Glomerular visceral epithelial cell (primary cell): Measurements from ENCODE around the gene DTNB.
"Not testable (repeated sequence)": the region's sequence is repeated elsewhere in the genome, so short reads cannot be mapped to it uniquely, and the experiment has no call there.

Experiments
- DNase-seq: peaks from one replicate; pipeline ENCODE4 v3.0.0-alpha.2; 2016; ENCODE audit errors: extremely low spot score

Gene DTNB

DNA sequence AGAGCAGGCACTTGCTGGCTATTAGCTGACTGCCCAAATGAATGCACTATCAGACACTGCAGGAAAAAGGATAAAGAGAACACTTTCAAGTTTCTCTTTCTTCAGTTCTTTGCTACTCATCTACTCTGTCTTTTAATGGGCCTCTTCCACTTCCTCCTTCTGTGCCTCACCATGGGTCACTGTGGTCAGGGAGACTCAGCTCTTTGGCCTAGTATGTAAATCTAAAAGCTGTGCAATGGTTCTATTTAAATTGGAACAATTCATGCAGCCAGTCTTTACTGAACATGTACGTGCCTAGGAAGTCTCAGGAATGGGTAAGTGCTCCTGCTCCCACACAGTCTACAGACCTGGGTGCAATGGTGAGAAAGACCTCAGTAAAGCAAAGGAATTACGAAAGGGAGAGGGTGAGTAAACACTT lies 252.5 kb downstream of the DTNB start:
- no peak for DNase-seq

DNA sequence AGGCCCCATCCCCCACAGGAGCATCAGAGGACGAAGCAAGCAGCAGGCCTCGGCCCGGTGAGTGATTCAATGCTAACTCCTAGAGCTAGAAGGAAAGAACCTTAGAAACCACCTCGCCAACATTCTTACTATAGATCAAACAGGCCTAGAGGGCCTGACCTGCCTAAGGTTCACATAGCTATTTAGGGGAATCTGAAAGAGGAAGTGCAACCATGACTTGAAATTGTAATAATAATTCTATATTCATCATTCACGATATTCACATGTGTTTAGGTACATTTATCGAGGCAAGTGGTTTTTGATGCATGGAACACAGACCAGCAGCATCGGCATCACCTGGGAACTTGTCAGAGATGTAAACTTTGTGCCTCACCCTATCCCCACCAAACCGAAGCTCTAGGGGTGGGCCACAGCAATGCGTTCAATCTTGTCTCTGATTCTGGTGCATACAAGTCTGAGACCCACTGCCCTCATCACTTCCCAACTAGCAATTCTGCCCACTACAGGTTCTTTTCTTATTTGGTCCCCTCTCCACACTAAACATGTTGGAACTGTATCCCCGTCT lies 253.6 kb downstream of the DTNB start:
- DNase-seq = no peak

DNA sequence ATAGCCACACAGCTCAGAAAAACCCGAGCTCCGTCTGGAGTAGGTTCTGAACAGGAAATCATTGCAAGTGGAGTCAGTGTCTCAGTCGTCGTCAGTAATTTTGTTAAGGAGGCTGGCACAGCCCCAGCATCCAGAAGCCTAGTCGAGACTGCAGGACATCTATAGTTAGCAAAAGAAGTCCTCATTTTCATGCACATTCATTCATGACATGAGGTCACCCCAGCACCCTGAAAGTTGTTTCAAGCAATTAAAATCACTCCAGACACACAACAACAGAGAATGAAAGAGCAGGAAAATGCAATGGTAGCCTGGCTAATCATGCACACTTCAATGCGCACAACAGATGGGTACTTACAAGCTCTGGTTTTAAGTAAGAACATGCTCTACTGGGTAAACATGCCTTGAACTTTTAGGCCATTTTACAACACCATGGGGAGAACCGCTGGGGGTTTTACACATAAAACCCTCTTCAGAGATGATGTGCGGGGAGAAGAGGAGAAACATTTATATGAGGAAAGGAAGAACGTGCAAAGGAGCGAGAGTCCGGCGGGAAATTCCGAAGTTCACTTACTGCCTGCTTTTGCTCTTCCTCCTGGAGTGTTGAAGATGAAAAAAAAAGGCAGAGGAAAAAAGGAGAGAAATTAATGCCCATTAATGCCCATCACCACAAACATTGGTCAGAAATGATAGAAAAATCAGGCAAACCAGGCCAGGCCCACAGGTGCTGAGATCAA lies 254.3 kb downstream of the DTNB start:
- no peak for DNase-seq

DNA sequence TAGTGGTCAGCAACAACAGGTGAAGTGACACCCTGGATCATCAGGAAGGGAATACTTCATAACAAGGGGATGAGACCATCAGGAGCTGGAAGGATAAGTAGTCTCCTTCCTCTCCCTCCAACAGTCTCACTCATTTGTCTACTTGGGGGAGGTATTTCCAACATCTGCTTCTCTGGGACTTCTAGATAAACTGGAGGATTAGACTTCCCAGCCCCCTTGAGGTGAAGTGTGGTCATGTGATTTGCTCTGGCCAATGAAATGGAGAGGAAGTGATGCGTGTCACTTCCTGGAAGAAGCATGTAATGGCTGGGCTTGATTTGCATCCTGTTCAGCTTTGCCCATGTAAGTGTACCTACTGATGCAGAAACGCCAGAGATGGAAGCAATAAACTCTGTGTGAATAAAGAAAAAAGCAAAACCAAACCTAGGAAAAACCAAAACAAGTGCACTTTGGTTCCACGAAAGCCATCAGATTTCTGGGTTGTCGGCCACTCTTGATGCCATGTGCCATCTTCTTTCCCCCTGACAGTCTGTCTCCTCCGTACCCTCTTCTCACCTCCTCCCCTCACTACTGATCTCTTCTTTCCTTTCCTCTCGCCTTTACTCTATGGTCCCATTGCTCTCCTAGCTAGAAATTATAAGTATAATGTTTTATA lies 255.5 kb downstream of the DTNB start:
- DNase-seq = no peak

DNA sequence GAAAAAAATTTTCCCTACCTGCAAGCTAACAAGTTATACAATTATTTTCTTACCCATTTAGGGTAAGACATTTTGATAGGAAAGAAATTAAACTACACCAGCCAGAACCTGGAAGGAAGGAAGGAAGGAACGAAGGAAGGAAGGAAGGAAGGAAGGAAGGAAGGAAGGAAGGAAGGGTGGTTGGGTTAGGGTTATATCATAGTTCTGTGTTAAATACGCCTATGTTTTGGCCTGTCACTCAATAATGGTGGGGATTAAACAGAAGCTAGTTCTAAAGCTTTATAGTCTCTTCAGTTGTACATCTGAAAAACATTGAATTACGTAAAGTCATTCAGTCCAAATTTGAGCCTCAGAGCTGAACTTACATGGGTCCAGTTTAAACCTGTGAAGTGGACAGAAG lies 256.7 kb downstream of the DTNB start:
- DNase-seq = no peak

DNA sequence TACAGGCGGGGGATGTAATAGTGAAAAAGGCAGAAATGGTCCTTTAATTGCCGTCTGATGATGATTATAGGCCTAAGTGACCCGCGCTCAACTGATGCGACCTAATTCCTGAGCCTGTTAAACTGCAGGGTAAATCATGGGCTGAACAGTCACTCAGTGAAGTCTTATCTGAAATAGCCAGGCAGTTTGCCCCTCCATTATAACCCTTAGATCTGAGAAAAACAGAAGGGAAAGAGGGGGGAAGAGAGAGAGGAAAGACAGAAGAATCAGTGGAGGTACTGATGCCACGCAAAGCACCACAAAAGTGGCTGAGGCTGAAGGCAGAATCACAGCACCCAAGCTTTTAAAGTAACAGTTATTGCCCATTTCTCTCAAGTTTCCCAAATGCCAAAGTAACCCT lies 258.6 kb downstream of the DTNB start:
- DNase-seq = no peak

DNA sequence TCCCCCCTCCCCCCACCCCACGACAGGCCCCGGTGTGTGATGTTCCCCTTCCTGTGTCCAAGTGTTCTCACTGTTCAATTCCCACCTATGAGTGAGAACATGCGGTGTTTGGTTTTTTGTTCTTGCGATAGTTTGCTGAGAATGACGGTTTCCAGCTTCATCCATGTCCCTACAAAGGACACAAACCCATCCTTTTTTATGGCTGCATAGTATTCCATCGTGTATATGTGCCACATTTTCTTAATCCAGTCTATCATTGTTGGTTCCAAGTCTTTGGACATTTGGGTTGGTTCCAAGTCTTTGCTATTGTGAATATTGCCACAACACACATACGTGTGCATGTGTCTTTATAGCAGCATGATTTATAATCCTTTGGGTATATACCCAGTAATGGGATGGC lies 260.0 kb downstream of the DTNB start:
- not testable (repeated sequence) for DNase-seq

DNA sequence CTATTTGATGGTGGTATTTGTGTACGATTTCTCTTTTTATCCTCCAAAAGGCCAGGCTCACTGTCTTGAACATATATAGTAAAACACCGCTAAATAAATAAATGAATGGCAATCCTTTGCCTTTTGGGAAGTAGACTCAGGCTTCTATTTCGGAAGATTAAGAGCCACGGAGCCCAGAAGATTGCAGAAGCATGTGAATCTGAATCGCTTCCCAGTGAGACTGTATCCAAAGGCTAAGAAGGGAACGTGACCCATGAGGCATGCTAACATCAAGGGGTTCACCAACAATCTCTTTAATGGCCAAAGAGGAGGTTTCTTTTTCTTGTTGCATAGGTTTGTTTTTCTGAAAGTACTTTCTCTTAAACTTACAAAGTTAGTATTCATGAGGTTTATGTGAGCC lies 261.6 kb downstream of the DTNB start:
- no peak for DNase-seq

DNA sequence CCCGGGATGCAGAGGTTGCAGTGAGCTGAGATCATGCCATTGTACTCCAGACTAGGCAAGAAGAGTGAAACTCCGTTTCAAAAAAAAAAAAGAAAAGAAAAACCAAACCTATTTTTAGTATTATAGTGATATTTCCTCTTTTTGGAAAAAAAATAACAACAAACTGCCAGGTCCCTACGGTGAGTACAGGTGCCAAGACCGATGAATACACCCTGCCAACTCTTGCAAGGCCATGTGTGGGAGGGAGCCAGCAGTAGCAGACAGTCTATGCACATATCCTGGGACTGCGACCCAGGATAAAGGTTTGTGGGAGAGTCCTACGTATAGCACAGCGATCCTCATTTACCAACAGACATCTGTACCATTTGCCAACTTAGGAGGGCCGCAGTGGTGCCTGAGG lies 262.1 kb downstream of the DTNB start:
- no peak for DNase-seq

DNA sequence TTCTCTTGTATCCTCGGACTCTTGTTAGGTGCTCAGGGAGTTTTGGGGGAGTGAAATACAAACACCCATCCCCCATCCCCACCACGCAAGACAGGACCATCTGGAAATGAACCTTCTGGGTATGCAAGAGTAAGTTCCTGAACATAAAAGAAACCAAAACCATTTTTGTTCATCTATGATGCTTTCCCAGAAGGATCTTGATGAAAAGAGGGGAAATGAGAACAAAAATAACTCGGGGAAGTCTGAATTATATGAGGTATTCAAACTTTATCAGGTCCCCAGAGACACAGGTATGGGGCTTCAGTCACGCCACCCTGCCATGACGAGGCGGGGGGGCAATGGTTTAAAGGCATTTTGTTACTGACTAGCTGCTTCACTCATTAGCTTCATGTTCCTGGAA lies 263.0 kb downstream of the DTNB start:
- no peak for DNase-seq

DNA sequence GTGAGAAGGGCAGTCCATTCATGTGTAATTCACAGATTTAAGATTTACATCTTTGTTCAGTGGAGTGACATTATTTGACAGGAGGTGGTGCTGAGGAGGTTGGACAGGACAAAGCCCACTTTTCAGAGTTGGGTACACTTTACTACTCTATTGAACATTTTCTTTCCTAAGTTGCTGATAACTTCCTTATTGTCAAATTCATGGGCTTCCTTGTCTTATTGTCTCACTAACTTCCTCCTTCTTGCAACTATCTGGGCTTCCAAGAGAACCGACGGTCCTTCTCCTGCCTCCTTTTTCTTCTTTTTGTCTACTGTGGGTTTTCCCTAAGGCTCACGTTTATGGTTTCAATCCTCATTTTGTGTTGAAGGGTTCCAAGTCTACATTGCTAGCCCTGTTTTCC lies 263.9 kb downstream of the DTNB start:
- no peak for DNase-seq

DNA sequence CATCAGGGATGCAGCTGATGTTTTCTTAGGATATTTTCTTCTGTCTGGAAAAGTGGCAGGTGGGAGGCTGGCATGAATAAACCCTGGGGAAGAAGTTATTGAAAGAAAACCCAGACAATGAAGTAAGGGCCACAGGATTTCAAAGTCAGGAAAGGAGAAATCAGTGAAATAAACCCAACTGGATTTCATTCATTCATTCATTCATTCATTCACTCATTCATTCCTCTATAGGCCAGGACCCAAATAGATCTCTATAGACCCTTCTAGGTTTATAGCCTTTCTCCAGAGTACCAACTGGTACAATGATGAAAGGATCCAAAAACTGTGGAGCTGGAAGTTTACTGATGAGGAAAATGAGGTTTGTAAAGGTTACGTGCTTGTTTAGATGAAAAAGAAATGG lies 264.3 kb downstream of the DTNB start:
- no peak for DNase-seq

DNA sequence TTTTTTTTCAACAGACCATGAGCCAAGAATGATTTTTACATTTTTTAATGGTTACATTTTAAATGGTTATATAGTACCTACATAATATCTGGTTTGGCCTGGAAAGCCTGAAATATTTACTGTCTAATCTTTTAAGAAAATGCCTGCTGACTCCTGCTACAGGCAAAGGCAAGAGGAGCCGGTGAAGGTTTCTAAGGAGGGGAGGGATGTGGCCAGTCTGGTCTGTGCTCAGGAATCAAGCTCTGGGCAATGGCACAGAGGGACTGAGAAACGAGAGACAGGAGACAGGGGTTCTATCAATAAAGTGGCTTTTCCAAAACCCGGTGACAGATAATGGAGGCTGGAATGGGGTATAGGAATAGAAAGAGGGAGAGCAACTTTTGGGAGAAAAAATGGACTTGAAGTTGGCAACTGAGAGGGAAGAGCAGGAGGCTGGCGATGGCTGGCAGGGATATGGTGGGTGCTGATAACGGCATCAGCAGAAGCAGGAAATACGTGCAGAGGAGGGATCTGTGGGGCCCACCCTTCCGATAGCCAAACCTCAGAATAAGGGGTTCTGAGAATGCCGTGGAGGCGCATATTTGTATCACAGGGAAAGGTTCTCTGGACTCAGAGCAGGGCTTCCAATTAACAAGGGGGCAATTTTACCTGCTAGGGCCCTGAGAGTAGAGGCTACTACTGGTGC lies 267.6 kb downstream of the DTNB start:
- DNase-seq = no peak

DNA sequence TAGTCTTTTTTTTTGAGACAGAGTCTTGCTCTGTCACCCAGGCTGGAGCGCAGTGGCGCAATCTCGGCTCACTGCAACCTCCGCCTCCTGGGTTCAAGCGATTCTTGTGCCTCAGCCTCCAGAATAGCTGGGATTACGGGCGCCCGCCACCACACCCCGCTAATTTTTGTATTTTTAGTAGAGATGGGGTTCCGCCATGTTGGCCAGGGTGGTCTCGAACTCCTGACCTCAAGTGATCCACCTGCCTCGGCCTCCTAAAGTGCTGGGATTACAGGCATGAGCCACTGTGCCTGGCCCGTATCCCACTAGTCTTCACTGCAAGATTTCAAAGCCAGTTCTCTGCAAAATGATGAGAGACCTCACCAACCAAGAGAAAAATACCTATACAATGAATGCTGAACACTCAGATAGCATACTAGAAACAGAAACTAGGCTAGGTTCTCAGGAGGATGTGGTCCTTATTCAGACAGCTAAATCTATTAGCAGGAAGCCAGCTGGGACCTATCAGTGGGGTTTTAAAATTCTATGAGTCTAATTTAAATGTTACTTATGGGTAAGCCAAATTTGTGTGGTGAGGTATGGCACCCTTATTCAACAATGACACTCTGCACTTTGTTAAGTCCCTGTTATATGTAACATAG lies 270.1 kb downstream of the DTNB start:
- DNase-seq = not testable (repeated sequence)

DNA sequence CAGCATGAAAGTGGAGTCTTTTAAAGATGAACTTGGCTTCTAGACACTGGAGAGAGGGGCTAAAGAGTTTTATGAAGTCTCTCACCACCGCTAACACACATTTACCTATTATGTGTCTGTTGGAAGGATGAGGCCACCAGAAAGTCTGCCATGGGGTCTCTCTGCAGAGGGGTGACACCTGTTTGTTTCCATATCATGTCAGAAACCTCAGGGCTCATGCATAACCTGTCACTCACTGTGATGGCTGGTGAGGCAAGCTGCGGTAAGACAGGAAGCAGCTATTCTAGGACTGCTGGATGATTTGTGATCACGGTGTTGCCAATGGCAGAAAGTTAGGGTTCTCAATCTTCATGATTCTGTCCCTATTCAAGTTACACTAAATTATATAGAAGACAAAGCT lies 270.9 kb downstream of the DTNB start:
- DNase-seq = no peak

DNA sequence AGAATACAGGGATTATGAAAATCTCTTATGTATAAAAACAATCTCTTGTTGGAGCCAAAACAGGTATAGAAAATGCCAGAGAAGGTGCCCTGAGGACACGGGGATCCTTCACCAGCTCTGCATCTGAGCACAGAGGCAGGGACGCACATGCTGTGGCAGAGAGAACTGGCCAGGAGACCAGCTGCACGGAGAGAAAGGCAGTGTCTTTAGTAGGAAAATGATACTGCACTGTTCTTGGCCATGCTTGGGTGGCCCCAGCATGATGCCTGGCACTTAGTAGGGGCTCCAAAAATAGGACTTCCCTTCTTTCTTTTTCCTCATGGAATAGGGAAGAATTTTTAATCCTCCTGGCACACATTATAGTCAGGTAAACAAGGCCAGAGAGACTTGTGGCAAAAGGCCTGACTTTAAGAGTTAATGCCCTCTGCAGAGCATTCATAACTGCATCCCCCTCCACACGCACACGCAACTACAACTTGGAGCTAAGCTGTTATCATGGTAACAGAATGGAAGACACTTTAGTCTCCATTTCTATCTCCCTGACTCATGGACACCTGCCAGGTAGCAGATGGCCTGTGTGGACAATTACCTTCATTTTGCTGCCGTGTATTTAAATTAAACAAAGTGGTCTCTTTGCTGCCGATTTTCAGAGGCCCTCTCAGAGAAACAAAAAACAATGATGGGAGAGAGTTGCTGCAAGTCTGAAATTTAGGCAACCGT lies 271.9 kb downstream of the DTNB start:
- DNase-seq = no peak

DNA sequence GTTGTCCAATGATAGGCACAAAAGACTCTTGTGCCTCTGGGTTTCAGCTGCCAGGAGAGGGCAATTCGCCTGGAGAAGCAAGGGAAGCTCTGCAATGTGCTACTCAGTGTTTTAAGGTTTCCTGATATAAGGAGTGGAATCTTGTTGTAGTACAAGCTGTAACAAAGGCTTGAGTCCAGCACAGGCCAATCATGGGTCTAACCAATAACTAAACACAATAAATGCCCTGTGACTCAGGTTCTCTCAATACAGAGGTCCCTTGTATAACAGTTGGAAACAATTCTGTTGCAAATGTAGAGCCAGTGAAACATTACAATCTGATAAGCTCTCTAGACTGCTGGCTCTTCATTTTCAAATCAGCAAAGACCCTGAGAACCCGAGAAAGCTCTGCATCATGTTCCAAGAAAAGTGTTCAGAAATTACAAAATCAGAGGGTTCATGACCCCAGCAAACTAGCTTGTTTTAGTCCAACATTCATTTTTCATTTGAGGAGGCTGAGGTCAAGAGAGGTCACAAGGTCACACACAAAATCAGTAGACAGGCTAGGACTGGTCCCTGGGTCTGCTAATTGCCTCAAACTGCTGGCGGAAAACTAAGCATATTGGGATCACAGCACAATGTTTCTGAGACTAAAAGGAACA lies 272.7 kb downstream of the DTNB start:
- no peak for DNase-seq

DNA sequence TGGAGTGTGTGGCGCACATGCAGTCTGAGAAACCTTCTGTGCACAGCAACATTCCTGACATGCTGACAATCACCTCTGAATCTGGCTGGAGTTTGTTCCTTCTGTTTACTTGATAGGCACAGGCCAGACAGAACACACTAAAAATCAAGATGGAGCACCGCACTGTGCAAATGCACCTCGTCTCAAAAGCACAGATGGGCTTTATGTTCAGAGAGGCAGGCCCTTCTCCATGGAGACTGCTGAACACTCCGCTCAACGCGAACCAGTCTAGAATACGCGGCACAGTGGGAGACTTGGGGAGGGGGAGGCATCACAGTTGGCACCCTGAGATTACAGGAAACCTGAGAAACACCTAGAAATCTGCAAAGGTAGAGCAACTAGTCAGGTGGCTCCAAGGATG lies 273.2 kb downstream of the DTNB start:
- no peak for DNase-seq

DNA sequence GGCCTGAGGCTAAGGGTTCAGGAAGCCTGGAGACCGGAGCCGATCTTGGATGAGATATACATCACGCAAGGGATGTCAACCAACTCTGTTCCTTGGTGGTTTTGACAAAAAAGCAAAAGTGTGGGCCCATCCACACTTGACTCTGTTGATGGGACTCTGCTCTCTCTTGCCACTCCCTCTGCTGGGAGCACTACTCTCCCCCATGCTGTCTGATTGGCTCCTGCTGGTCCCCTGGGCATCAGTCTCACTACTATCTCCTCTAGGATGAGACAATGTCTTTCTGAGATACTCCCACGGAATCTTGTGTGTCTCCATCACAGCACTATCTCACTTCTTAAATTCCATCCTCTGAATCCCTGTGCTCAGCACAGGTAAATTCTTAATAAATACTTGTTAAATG lies 274.8 kb downstream of the DTNB start:
- DNase-seq = no peak

DNA sequence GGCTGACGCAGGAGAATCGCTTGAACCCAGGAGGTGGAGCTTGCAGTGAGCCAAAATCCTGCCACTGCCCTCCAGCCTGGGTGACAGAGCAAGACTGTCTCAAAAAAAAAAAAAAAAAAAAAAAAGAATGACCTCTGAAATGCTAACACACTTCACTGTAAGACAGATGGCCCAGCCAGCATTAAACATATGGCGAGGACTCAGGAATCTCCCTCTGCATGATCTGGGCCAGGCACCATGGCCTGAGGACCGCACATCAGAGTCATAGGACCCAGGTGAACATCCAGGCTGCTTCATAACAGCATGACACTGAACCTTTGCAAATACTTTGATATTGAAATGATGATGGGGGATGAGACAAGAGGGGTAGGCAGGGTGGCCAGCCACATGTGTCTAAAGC lies 275.6 kb downstream of the DTNB start:
- no peak for DNase-seq

DNA sequence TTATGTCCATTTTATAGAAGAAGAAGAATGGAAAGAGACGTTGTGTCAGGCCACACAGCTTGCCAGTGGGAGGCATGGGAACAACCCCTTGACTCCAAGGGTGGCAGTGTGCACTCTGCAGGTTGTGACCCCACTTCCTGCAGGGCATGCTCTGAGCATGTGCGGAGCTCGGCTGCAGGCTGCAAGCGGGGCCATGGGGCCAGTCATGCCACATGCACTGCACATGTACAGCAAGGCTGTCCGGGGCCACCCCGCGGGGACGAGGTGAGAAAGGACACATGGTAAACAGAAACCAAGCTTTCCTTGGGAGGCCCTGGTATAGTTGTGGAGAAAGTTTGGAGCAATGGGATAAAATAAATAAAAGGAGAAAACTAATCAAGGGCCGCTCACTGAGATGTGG lies 284.2 kb downstream of the DTNB start:
- no peak for DNase-seq
